Measurements from ENCODE around the gene YKT6.
"Not testable (repeated sequence)": the region's sequence is repeated elsewhere in the genome, so short reads cannot be mapped to it uniquely, and the experiment has no call there.

The YKT6 gene

DNA sequence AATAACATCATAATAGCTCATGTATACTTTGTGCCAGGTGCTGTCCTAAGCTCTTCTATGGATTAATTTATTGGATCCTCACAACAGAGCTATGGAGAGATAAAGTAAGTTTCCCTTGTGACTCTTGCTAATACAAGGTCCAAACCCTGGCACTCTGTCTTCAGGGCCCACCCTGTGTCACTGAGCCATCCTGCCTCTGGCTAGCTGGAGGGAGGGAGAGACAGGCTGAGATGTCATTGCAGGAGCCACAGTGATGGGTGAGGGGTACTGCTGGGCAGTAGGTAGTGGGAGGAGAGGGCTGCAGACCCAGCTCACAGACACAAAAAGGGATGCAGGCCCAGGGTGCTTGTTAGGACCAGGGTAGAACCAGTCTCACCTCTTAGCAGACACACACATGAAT lies 28.4 kb upstream of the YKT6 start:
- CTCF ChIA-PET: interaction anchor here (0.7 kb wide), 1 partner anchor 305 kb away, joined by 5 read pairs; no protein-coding TSS in a partner anchor

DNA sequence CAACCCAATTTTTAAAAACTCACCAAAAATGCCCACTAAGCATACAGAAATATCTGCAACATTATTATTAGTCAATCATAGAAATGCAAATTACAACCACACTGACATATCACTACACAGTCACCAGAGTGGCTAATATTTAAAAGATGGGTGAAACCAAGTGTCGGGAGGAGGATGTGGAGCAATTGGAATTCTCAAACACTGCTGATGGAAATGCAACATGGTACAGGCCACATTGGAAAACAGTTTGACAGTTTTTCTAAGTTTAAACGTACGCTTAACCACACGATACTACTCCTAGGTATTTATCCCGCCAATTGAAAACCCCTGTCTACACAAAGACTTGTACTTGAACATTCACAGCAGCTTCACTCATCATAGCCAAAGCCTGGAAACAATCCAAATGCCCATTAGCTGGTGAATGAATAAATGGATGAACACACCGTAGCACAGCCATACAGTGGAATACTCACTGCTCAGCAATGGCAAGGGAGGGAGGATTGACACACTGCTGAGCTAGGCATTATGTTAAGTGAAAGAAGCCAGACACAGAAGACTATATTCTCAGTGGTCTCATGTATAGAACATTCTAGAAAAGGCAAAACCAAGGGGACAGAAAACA lies 27.9 kb upstream of the YKT6 start:
- no peak overlapping the region for H3K27ac ChIP-seq
- ChIA-PET POLR2A (ENCODE audit: low non-redundant PET) (no interaction called here), CTCF (interaction anchor here (0.7 kb wide), 1 partner anchor 305 kb away, joined by 5 read pairs; no protein-coding TSS in a partner anchor)
- no peak for DNase-seq (ENCODE audit: low spot score)
- TF ChIP-seq, protein P1, sequence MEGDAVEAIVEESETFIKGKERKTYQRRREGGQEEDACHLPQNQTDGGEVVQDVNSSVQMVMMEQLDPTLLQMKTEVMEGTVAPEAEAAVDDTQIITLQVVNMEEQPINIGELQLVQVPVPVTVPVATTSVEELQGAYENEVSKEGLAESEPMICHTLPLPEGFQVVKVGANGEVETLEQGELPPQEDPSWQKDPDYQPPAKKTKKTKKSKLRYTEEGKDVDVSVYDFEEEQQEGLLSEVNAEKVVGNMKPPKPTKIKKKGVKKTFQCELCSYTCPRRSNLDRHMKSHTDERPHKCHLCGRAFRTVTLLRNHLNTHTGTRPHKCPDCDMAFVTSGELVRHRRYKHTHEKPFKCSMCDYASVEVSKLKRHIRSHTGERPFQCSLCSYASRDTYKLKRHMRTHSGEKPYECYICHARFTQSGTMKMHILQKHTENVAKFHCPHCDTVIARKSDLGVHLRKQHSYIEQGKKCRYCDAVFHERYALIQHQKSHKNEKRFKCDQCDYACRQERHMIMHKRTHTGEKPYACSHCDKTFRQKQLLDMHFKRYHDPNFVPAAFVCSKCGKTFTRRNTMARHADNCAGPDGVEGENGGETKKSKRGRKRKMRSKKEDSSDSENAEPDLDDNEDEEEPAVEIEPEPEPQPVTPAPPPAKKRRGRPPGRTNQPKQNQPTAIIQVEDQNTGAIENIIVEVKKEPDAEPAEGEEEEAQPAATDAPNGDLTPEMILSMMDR (conservative IDR thresholded peaks at IDR 0.05; ENCODE audit: low read depth): no peak

More for the DNA sequence above, 28.4 kb upstream of the YKT6 start:
- DNase-seq (ENCODE audit: low spot score): no peak
- H3K27ac ChIP-seq: no peak overlapping the region
- TF ChIP-seq, protein P1 (conservative IDR thresholded peaks at IDR 0.05; ENCODE audit: low read depth): no peak
- POLR2A ChIA-PET (ENCODE audit: low non-redundant PET): no interaction called here

DNA sequence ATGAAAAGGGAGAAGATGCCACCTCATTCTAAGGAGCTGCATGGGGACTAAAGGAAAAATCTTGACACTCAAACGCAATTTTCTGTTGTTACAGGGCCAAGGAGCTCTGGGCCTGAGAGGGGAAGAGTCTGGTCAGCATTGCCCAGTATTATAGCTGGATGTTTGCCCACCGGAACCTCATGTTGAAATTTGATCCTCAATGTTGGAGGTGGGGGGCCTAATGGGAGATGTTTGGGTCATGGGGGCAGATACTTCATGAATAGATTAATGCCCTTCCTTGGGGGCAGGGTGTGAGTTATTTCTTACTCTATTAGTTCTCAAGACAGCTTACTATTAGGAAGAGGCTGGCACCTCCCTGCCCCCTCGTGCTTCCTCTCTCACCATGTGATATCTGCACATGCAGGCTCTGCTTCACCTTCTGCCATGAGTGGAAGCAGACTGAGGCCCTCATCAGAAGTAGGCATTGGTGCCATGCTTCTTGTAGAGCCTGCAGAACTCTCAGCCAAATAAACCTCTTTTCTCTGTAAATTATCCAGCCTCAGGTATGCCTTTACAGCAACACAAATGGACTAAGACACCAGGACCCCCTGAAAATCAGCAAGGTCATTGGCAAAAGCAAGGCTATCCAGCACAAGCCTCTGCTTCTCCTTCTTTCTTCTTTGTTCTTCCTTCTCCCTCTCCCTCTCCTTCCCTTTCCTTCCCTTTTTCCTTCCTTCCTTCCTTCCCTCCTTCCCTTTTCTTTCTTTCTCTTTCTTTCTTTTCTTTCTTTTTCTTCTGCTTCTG lies 26.7 kb upstream of the YKT6 start:
- TF ChIP-seq, protein P1 (conservative IDR thresholded peaks at IDR 0.05; ENCODE audit: low read depth): no peak
- no peak for DNase-seq (ENCODE audit: low spot score)
- ChIA-PET CTCF (interaction anchor here (0.5 kb wide), 1 partner anchor 12 kb away, joined by 3 read pairs; no protein-coding TSS in a partner anchor), POLR2A (ENCODE audit: low non-redundant PET) (interaction anchor here (0.6 kb wide), 1 partner anchor 433 kb away, joined by 3 read pairs; no protein-coding TSS in a partner anchor)
- no peak overlapping the region for H3K27ac ChIP-seq

DNA sequence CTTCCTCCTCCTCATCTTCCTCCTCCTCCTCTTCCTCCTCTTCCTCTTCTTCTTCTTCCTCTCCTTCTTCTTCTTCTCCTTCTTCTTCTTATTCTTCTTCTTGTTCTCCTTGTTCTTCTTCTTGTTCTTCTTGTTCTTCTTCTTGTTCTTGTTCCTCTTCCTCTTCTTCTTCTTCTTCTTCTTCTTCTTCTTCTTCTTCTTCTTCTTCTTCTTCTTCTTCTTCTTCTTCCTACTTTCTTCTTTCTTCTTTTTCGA lies 26.2 kb upstream of the YKT6 start:
- H3K27ac ChIP-seq; CTCF ChIA-PET; DNase-seq (ENCODE audit: low spot score); POLR2A ChIA-PET (ENCODE audit: low non-redundant PET): not testable (repeated sequence)

DNA sequence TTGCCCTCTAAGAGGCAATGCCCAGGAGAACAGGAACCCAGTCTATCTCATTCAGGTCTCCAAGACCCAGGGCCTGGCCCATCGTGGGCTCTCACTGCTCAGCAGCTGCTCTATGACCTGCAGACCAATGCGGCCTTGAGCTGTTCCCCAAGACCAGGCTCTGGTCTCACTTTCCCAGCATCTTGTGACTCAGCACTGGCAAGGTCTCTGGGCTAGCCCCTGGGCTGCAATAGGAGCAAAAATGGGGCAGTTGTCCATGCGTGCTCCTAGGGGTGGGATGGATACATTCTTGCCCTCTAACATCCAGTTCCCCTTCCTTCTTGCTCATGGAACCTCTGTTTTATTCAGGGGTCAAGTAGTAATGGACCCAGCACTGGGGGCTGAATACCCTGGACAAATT lies 25.0 kb upstream of the YKT6 start:
- ChIA-PET POLR2A (ENCODE audit: low non-redundant PET) (no interaction called here), CTCF (no interaction called here)
- H3K27ac ChIP-seq: no peak overlapping the region
- TF ChIP-seq, protein P1 (conservative IDR thresholded peaks at IDR 0.05; ENCODE audit: low read depth): no peak
- no peak for DNase-seq (ENCODE audit: low spot score)

DNA sequence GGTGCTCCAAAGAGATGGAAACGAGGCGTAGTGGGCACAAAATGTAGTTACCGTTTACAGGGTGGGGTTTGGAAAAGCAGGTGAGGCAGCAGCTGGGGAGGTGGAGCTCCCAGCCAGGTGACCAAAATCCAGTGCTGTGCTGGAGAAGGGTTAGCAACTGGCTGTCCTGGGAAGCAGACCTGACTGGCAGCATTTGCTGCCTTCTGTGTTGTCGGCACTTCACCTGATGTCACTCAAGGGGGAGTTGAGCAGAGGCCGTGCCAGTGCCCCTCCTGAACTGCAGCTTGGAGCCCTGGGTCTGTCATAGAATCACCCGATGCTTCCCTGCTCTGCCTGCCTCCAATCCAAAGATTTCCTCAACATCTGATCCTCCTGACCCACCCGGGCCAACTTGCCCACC lies 24.3 kb upstream of the YKT6 start:
- H3K27ac ChIP-seq: no peak overlapping the region
- POLR2A ChIA-PET (ENCODE audit: low non-redundant PET): no interaction called here
- DNase-seq (ENCODE audit: low spot score): no peak
- TF ChIP-seq, protein P1 (conservative IDR thresholded peaks at IDR 0.05; ENCODE audit: low read depth): no peak
- CTCF ChIA-PET: no interaction called here

DNA sequence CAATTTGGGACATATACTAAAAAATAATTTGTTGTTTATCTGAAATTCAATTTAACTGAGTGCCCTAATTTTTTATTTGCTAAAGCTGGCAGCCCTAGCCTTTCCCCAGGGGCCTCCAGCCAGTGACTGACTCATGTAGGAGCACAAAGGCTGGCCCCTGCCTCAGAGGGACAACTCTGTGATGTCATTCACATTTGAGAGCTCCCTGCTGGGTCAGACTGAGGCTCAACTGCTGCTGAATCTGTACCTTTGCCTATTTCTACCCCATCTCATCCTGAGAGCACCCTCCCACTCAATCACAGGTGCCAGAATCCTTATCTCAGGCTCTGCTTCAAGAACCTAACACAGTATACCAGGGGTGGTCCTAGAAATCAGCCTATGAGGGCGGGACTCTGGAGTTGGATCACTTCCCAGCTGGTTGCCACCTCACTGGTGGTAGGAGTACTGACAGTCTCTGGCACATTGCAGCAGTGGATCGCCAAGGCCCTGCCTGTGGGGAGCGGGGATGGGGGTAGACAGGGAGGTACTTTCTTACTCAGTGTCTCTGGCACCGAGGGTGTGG lies 23.1 kb upstream of the YKT6 start:
- CTCF ChIA-PET: no interaction called here

More for the DNA sequence above, 23.1 kb upstream of the YKT6 start:
- no peak for DNase-seq (ENCODE audit: low spot score)
- TF ChIP-seq, protein P1 (conservative IDR thresholded peaks at IDR 0.05; ENCODE audit: low read depth): no peak
- POLR2A ChIA-PET (ENCODE audit: low non-redundant PET): no interaction called here
- H3K27ac ChIP-seq: no peak overlapping the region
